ENCODE measurements around the gene PDZRN3.

DNA sequence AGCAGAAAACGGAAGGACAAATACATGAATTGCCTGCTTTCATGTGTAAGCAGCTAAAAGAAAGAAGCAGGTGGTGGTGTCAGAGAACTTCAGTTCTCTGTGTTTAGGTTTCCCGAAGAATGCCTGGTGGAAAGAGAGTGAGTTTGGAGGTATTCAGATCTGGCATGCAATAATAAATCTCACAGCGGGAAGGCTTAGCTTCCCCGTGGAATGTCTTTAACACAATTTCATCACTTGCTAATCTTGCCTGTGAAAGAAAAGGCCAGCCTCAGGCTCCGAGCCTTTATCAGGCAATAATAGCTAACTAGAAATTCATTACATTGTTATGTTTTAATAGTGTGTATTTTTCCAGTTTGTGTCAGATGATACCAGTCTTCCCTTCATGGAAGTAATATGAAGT is 220.3 kb downstream of the PDZRN3 start:
- TF ChIP-seq, protein P1, sequence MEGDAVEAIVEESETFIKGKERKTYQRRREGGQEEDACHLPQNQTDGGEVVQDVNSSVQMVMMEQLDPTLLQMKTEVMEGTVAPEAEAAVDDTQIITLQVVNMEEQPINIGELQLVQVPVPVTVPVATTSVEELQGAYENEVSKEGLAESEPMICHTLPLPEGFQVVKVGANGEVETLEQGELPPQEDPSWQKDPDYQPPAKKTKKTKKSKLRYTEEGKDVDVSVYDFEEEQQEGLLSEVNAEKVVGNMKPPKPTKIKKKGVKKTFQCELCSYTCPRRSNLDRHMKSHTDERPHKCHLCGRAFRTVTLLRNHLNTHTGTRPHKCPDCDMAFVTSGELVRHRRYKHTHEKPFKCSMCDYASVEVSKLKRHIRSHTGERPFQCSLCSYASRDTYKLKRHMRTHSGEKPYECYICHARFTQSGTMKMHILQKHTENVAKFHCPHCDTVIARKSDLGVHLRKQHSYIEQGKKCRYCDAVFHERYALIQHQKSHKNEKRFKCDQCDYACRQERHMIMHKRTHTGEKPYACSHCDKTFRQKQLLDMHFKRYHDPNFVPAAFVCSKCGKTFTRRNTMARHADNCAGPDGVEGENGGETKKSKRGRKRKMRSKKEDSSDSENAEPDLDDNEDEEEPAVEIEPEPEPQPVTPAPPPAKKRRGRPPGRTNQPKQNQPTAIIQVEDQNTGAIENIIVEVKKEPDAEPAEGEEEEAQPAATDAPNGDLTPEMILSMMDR (IDR thresholded peaks at IDR 0.05) = no peak
- TF ChIP-seq POLR2A (IDR thresholded peaks at IDR 0.05) = no peak
- TF ChIP-seq POLR2AphosphoS5 (IDR thresholded peaks at IDR 0.05) = no peak
